ENCODE results near the gene CCDC201.

GRCh38 chr7:45912972-45913371 is 40.1 kb upstream of the CCDC201 start:
- TF ChIP-seq POLR2A (IDR thresholded peaks at IDR 0.05) (no peak), POLR2AphosphoS5 (IDR thresholded peaks at IDR 0.05) (no peak), CTCF (IDR thresholded peaks at IDR 0.05) (no peak), EP300 (IDR thresholded peaks at IDR 0.05) (no peak)

Data from sigmoid colon (tissue), 4 donors.